DLD1 (cell line): ENCODE measurements around the gene SPATA31A5.
"Not testable (repeated sequence)": the region's sequence is repeated elsewhere in the genome, so short reads cannot be mapped to it uniquely, and the experiment has no call there.

ENCODE experiments used
- in situ Hi-C: cut with HindIII; loops from 2 replicates; pipeline ENCODE4 v1.10.0; 2017; ENCODE audit warnings: low sequenced_read_pairs

SPATA31A5 gene

DNA sequence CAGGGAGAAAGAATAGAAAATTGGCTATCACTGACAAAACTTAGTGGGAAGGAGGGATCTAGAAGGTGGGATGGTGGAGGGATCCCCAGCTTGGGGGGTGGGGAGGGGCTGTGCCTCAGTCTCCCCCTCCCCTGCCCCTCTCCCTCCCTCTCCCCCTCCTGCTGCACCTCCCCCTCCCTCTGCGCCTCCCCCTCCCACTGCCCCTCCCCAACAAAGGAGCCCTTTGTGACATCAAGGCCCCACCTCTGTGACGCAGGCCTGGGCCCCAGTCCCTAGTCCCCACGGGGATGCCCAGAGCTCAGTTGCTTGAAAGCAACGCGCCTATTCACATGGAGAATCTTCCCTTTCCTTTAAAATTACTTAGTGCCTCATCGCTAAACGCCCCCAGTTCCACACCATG is at the start of gene SPATA31A5:
SPATA31A5 (plus strand) TSS at position 301 of the 400 bp plus-strand sequence; CDS start at position 330, 29 bp downstream.
- in situ Hi-C loops, result not testable (repeated sequence)

DNA sequence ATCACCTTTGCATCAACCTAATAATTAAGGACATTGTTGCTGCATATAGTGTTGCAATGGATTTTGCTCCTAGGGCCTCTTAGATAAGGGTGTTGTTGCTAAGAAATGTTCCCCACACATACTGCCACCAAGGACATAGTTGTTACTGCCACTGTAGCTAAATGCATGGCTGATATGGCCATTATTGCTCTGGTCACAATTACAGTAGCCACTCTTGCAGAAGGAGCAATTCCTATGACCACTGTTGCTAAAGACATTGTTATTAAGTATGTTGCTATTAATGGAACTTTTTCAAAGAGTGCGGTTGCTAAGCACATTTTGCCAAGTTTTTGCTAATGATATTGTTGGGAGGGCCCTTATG is 48.8 kb downstream of the SPATA31A5 start:
- in situ Hi-C loops, result not testable (repeated sequence)

DNA sequence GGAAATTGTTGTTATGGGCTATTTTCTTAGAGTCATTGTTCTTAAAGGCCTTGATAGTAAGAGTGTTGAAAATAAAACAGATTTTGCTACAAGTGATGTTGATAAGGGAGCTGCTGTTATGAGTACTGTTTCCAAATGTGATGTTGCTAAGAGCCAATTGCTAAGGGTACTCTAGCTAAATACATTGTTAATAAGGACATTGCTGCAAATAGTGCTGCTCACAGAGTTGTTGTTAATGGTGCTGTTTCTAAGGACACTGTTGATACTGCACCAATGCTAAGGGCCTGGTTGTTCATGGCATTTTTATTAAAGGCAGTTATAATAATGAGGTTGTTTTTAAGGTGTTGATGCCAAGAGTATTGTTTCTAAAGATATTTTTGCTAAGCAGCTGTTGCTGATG is 52.2 kb downstream of the SPATA31A5 start:
- in situ Hi-C loops, result not testable (repeated sequence)
